GM23248 (cell line): ENCODE measurements around the gene B3GNT5. TPM values are rescaled to one million over a fixed set of nuclear protein-coding genes. Genes with fewer than 3 reads are reported as not detected.
"Not testable (repeated sequence)": the region's sequence is repeated elsewhere in the genome, so short reads cannot be mapped to it uniquely, and the experiment has no call there.

Experiments
- DNase-seq: peaks from one replicate; pipeline ENCODE4 v3.0.0-alpha.2; 2015
- H2AFZ ChIP-seq: fragments of 200-600 bp; sonication (generic); 2 replicates; pipeline ENCODE4 v1.6.1; 2016; ENCODE audit warnings: antibody characterized with exemption
- H3F3A ChIP-seq: fragments of 200-600 bp; sonication (generic); 2 replicates; pipeline ENCODE4 v1.6.1; 2016; ENCODE audit warnings: mild to moderate bottlenecking, antibody characterized with exemption, mixed run types; ENCODE audit not compliant: insufficient read depth
- H3K27ac ChIP-seq: fragments of 200-600 bp; sonication (generic); 2 replicates; pipeline ENCODE4 v1.5.1; 2016; ENCODE audit warnings: mild to moderate bottlenecking
- H3K27me3 ChIP-seq: fragments of 200-600 bp; sonication (generic); replicated peaks from 2 replicates; pipeline ENCODE4 v1.6.1; 2016; ENCODE audit warnings: mild to moderate bottlenecking; ENCODE audit not compliant: insufficient read depth
- H3K36me3 ChIP-seq: fragments of 200-600 bp; sonication (generic); 2 replicates; pipeline ENCODE4 v1.6.1; 2016; ENCODE audit warnings: low read depth, mild to moderate bottlenecking
- H3K4me1 ChIP-seq: fragments of 200-600 bp; sonication (generic); 2 replicates; pipeline ENCODE4 v1.6.1; 2016; ENCODE audit warnings: mild to moderate bottlenecking; ENCODE audit not compliant: insufficient read depth
- H3K4me2 ChIP-seq: fragments of 200-600 bp; sonication (generic); one replicate; pipeline ENCODE4 v1.6.1; 2016; ENCODE audit warnings: mild to moderate bottlenecking; ENCODE audit not compliant: unreplicated experiment
- H3K4me3 ChIP-seq: fragments of 200-600 bp; sonication (generic); 2 replicates; pipeline ENCODE4 v1.5.1; 2016; ENCODE audit warnings: mild to moderate bottlenecking
- H3K79me2 ChIP-seq: fragments of 200-600 bp; sonication (generic); 2 replicates; pipeline ENCODE4 v1.6.1; 2016; ENCODE audit warnings: mild to moderate bottlenecking; ENCODE audit not compliant: insufficient read depth
- H3K9ac ChIP-seq: fragments of 200-600 bp; sonication (generic); 2 replicates; pipeline ENCODE4 v1.6.1; 2016; ENCODE audit warnings: mild to moderate bottlenecking
- H3K9me2 ChIP-seq: fragments of 200-600 bp; sonication (generic); 2 replicates; pipeline ENCODE4 v1.6.1; 2016; ENCODE audit warnings: mixed run types, mild to moderate bottlenecking, moderate library complexity; ENCODE audit not compliant: insufficient read depth
- H3K9me3 ChIP-seq: fragments of 200-600 bp; sonication (generic); one replicate; pipeline ENCODE4 v1.6.1; 2017; ENCODE audit warnings: low read depth
- H4K20me1 ChIP-seq: fragments of 200-600 bp; sonication (generic); 2 replicates; pipeline ENCODE4 v1.6.0; 2016; ENCODE audit not compliant: insufficient read depth
- EZH2 ChIP-seq: fragments of 200-600 bp; sonication (generic); IDR thresholded peaks from 2 replicates; pipeline ENCODE4 v1.6.1; 2018; ENCODE audit warnings: antibody characterized with exemption, mild to moderate bottlenecking; ENCODE audit not compliant: insufficient read depth, poor library complexity, severe bottlenecking
- EZH2phosphoT487 ChIP-seq: fragments of 200-600 bp; sonication (generic); IDR thresholded peaks from 2 replicates; pipeline ENCODE4 v1.6.1; 2018; ENCODE audit warnings: antibody characterized with exemption, moderate library complexity, mild to moderate bottlenecking, low read depth; ENCODE audit not compliant: insufficient read depth
- WGBS, 2 experiments: methylation state at CpG; one replicate each; pipeline ENCODE4 v1.1.6; 2015 to 2017; ENCODE audit warnings: low lambda C conversion rate in 2 of 2, low coverage in 1 of 2; ENCODE audit errors: missing lambda C conversion rate in 2 of 2; 5-methylcytosine and 5-hydroxymethylcytosine counted together
- in situ Hi-C: fragments of 300-500 bp; cut with MboI; formaldehyde crosslinking; loops from 2 replicates; pipeline ENCODE4 v1.15.0; 2020
- polyA plus RNA-seq: library from polyadenylated mRNA; unstranded; fragments of >200 nt; fragmentation: Nextera tagmentation; extraction: Ambion mirVana; gene quantifications from 2 replicates; pipeline ENCODE4 v1.2.1, GENCODE V29; 2016
- total RNA-seq: library from RNA; depleted of rRNA; stranded (reverse); fragments of >200 nt; shearing (Covaris generic); gene quantifications from 2 replicates; pipeline ENCODE4 v1.2.3, GENCODE V29; 2014

B3GNT5 gene
- total and polyA plus RNA-seq, 2 experiments from 2014 or later = 1.3 to 1.8 TPM

DNA sequence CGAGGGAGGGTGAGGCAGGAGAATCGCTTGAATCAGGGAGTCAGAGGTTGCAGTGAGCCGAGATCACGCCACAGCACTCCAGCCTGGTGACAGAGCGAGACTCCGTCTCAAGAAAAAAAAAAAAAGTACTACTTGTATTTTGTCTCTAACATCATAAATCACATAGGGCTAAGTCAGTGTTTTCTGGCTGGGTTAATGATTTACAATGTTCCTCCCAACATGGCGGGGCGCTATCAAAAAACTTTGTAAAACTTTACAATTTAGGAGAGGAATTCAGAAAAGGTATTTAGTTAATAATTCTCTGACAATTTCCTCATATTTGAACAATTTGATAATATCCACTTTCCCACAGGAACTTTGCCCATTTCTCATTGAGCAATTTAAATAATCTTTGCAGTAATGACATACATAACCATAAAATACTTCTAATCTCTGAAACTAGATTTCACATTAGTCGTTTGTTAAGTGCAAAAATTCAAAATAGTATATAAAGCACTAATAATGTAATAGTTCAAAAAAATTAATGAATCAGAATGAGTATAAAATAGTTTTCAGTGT, 26.6 kb upstream of the B3GNT5 start:
- in situ Hi-C loops = no loop called here
- no peak overlapping the region for H3K9ac ChIP-seq
- WGBS, 2 experiments = 82 to 83% methylated on average over 9 of the region's 9 CpGs

DNA sequence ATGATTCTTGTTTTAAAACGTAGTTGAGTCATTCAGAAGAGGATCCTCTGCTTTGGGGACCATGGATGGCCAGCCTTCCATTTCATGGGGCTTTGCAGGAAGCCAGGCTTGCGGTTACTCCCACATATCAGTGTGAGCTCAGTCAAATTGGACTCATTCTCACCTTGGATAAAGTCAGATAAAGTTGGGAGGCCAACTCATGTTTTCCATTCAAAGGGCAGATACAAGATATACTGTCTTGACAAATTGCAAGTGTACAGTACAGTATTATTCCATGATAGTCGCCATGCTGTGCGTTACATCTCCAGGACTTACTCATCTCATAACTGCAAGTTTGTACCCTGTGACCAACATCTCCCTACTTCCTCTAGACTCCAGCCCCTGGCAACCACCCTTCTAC, 25.5 kb upstream of the B3GNT5 start:
- no peak overlapping the region for H3K4me2 ChIP-seq
- TF ChIP-seq EZH2 (no peak), EZH2phosphoT487 (no peak)
- H3K9ac ChIP-seq = no peak overlapping the region
- H3K9me3 ChIP-seq = no peaks in the 10 kb centered on the region
- 74 to 76% methylated on average over 4 of the region's 4 CpGs for WGBS, 2 experiments
- peaks cover 11% of the 10 kb centered on the region; the same call in 1 of the 2 replicates for H3K27me3 ChIP-seq
- DNase-seq = no peak
- H3F3A ChIP-seq = no peaks in the 10 kb centered on the region
- in situ Hi-C loops = no loop called here
- H3K36me3 ChIP-seq = no peaks in the 10 kb centered on the region
- no peaks in the 10 kb centered on the region for H3K9me2 ChIP-seq
- no peak overlapping the region for H3K4me3 ChIP-seq
- no peaks in the 10 kb centered on the region for H3K4me1 ChIP-seq
- no peak overlapping the region for H2AFZ ChIP-seq
- H3K27ac ChIP-seq = no peak overlapping the region
- no peaks in the 10 kb centered on the region for H4K20me1 ChIP-seq
- H3K79me2 ChIP-seq = no peaks in the 10 kb centered on the region

More for the DNA sequence above, 26.6 kb upstream of the B3GNT5 start:
- H3K9me2 ChIP-seq = no peaks in the 10 kb centered on the region
- no peaks in the 10 kb centered on the region for H3K4me1 ChIP-seq
- no peaks in the 10 kb centered on the region for H3K9me3 ChIP-seq
- no peak overlapping the region for H3K27ac ChIP-seq
- H4K20me1 ChIP-seq = no peaks in the 10 kb centered on the region
- TF ChIP-seq EZH2 = no peak
- no peak for TF ChIP-seq EZH2phosphoT487
- H3K4me2 ChIP-seq = no peak overlapping the region
- DNase-seq = no peak
- H2AFZ ChIP-seq = no peak overlapping the region
- H3F3A ChIP-seq = no peaks in the 10 kb centered on the region
- H3K4me3 ChIP-seq = no peak overlapping the region
- peaks cover 11% of the 10 kb centered on the region; the same call in 1 of the 2 replicates for H3K27me3 ChIP-seq
- H3K36me3 ChIP-seq = no peaks in the 10 kb centered on the region
- H3K79me2 ChIP-seq = no peaks in the 10 kb centered on the region

DNA sequence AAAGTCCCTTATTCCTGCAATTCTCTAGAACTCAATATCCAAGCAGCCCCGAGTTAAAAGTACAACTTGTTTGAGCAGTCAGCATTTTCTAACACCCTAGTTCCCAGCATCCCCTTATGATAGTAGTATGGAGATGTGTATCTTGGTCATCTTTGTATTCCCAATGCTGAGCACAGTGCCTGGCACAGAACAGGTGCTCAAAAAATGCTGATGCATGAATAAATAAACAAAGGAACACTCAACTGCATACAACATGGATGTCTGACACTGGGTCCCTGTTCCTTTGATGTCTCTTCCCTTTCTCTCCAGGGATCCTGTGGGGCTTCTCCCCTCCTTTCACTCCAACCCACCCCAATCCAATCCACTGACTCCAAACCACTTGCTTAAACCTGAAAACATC, 23.9 kb upstream of the B3GNT5 start:
- H3K27ac ChIP-seq = no peak overlapping the region
- H2AFZ ChIP-seq = no peak overlapping the region
- no peaks in the 10 kb centered on the region for H3K79me2 ChIP-seq
- DNase-seq = no peak
- no peaks in the 10 kb centered on the region for H4K20me1 ChIP-seq
- WGBS, 2 experiments = 36 to 42% methylated on average over 1 of the region's 1 CpG
- no peaks in the 10 kb centered on the region for H3K4me1 ChIP-seq
- H3K9me3 ChIP-seq = no peaks in the 10 kb centered on the region
- no peak overlapping the region for H3K9ac ChIP-seq
- H3K4me2 ChIP-seq = no peak overlapping the region
- H3K36me3 ChIP-seq = no peaks in the 10 kb centered on the region
- no peak overlapping the region for H3K4me3 ChIP-seq
- H3K9me2 ChIP-seq = no peaks in the 10 kb centered on the region
- peaks cover 4% of the 10 kb centered on the region; the same call in 1 of the 2 replicates for H3K27me3 ChIP-seq
- no peak for TF ChIP-seq EZH2phosphoT487
- no peak for TF ChIP-seq EZH2
- no peaks in the 10 kb centered on the region for H3F3A ChIP-seq
- in situ Hi-C loops = no loop called here

DNA sequence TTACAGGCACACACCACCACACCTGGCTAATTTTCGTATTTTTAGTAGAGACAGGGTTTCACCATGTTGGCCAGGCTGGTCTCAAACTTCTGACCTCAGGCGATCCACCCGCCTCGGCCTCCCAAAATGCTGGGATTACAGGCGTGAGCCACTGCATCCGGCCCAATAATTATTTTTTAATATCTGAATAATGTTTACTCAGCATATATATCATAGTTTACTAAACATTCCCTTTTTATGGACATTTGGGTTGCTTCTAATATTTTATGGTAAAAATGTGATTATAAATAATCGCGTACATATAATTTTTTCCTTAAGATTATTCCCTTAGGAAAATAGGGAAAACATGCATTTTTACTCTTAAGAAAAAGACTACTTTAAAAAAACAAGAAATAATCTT, 22.8 kb upstream of the B3GNT5 start:
- WGBS, 2 experiments = 57 to 58% methylated on average over 8 of the region's 8 CpGs
- H2AFZ ChIP-seq, H3K27ac ChIP-seq, in situ Hi-C loops, H3K79me2 ChIP-seq, H3K9ac ChIP-seq, H3K36me3 ChIP-seq, H3K4me2 ChIP-seq, DNase-seq, H3K9me3 ChIP-seq, H3F3A ChIP-seq, H3K27me3 ChIP-seq, H3K4me1 ChIP-seq, H4K20me1 ChIP-seq, H3K9me2 ChIP-seq, H3K4me3 ChIP-seq: not testable (repeated sequence)

DNA sequence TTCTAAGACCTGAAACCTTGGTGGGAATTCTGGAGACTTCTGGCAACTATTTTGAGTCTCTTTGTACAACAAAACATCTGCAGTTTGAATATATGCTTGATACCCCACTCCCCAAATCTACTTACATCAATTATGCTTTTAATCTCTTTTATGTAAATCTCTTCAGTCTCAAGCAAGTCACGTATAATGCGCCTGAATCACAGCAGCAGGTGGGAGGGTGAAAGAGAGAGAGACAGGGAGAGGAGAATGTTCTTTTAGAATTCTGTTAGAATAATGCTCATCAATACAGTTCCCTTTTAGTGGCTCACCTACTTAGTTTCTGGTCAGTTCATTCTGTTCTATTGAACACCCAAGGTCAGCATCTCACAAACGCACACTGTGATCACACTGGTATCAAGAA, 22.2 kb upstream of the B3GNT5 start:
- in situ Hi-C loops = no loop called here
- H3K4me3 ChIP-seq = no peak overlapping the region
- 91 to 92% methylated on average over 3 of the region's 3 CpGs for WGBS, 2 experiments

More for the DNA sequence above, 22.2 kb upstream of the B3GNT5 start:
- H3K4me1 ChIP-seq = no peaks in the 10 kb centered on the region
- H3K9me2 ChIP-seq = no peaks in the 10 kb centered on the region
- no peak overlapping the region for H3K27ac ChIP-seq
- no peaks in the 10 kb centered on the region for H3K79me2 ChIP-seq
- no peaks in the 10 kb centered on the region for H3K36me3 ChIP-seq
- no peak overlapping the region for H3K9ac ChIP-seq
- no peaks in the 10 kb centered on the region for H3K9me3 ChIP-seq
- TF ChIP-seq EZH2phosphoT487 = no peak
- TF ChIP-seq EZH2 = no peak
- no peak for DNase-seq
- no peak overlapping the region for H3K4me2 ChIP-seq
- H2AFZ ChIP-seq = no peak overlapping the region
- H3F3A ChIP-seq = no peaks in the 10 kb centered on the region
- no peaks in the 10 kb centered on the region for H4K20me1 ChIP-seq
- H3K27me3 ChIP-seq = peaks cover 4% of the 10 kb centered on the region; the same call in 1 of the 2 replicates
